Activated T-cell treated with anti-CD3 and anti-CD28 coated beads for 24 hours (primary cell): ENCODE results near the gene CCDC134.
"Not testable (repeated sequence)": the region's sequence is repeated elsewhere in the genome, so short reads cannot be mapped to it uniquely, and the experiment has no call there.

Source experiments
- DNase-seq: peaks from one replicate; pipeline ENCODE4 v3.0.0-alpha.2; 2020; ENCODE audit warnings: low read depth

Gene CCDC134

DNA sequence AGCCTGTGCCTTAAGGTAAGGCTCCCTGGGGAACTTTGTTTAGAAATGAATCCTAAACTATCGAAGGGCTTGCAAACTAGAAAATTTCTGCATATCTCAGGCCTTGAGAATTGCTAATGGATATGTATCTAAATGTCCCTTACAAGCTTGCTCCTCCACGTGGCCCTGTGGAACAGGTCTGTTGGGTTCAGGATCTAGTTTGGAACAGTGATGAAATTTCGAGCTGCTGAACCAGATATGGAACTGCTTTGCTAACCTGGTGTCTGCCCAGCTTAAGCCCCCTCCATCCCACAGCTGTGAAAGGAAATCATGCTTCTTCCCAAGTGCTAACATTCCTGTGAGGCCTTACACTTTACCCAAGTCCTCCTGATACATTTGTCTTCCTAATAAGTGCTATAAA, 44.0 kb downstream of the CCDC134 start:
- DNase-seq: no peak

DNA sequence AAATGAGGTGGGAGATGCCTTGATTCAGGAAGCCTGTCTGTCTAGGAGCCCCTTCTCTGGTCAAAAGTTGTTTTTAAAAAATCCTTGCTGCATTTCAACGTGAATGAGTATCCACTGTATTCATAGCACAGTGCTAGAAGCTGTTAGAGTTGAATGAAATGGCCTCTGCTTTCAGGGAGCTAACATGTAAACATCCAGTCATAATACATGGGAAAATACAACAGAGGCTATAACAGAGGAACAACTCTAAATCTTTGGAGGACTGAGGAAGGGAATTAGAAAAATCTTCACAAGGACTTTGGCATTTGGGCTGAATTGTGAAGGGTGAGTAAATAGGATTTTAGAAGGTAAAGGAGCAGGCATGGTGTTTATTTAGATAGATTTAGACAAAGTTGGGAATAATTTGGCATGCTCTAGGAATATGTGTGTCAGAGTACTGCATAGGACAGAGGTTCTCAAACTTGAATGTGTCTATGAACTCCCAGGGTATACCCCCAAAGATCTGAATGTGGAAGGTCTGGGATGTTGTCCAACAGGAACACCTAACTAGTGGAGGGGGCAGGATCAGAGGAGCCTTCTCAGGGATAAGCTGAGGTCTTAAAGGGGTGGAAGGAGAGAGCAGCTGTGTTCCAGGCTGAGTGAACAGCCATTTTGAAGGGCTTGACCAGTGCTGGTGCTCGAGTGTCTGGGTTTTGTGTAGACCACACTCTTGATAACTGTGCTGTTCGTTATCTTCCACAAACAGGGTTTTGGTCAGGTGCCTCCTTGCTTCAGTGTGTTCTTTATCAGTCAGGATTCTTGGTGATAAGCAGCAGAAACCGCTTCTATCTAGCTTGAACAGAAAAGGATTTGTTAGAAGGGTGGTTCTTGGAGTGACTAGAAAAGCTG, 45.1 kb downstream of the CCDC134 start:
- no peak for DNase-seq

DNA sequence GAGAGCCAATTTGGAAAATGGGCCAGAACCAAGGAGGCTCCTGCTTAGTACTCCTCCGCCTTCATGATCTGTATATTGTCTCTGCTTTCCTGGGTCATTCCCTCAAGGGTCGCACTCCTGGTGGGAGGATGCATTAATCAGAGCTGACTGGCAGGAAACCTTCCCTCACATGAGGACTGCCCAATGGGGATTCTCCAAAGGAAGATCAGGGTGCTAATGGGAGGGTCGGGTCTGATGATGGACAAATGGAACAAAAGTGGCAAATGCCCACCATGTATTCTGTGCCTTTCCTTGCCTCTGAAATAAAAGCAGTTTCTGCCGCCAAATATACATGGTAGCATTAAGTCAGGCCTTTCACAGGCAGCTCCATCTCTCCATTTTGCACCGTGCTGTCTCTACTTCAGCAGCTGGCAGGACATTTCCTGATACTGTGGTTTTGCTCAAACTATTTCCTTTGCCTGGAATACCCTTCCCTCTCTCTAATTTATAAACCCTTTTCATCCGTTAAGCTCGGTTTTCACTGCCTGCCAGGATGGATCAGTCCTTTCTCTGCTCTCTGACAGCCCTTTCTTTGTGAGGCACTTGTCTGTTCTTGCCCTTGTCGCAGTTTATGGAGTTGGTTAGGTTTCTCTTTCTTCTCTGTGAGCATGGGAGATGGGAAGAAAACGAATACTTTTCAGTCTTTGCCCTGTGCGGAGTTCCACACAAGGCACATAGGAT, 45.9 kb downstream of the CCDC134 start:
- DNase-seq: no peak

DNA sequence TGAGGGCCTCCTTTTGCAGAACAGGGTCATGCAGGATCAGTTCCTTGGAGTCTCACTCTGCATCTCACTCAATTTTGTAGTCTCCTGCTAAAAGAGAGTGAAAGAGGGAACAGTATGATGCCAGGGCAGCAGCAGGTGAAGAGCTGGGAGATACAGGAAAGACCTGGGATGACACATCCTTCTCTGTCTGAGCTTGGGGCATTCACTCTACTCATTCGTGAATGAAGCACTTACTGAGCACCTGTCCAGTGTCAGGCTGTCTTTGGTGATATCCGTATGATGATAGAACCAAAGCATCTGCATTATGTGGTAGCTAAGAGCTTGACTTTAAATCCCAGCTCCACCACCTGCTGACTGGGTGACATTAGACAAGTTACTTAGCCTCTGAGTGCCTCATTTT, 46.8 kb downstream of the CCDC134 start:
- DNase-seq: no peak

DNA sequence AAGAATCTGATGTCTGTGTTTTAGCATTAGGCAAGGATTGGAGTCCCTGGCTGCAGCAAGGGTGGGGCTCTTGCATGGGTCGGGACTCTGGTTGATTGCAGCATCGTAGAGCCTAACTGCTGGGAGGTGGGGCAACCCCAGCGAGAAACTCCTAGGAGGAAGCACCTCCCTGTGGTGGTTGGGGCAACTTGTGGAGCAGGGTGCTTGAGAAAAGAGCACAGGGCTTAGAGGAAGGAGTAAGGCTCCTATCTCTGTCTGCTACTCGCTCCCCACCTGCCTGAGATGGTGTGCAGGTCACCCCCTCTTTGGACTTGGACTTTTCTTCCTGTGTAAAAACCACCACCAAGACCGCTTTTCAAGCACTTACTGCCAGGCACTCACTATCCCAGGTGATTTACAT, 48.0 kb downstream of the CCDC134 start:
- no peak for DNase-seq

DNA sequence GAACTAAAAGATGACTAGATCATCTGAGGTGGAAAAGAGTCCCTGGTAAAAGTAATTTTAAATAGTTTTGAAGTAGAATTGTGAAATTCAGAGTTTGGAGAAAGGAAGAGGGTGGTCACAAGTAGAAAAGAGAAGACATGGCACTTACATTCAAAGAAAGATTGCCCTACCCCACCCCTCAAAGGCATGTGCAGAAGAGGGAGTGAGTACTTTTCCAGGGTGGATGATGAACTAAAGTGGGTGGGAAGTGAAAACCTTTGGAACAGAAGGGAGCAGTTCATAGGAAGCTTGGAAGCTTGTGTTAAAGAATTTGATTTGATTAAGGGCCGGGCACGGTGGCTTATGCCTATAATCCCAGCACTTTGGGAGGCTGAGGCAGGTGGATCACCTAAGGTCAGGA, 56.0 kb downstream of the CCDC134 start:
- no peak for DNase-seq

DNA sequence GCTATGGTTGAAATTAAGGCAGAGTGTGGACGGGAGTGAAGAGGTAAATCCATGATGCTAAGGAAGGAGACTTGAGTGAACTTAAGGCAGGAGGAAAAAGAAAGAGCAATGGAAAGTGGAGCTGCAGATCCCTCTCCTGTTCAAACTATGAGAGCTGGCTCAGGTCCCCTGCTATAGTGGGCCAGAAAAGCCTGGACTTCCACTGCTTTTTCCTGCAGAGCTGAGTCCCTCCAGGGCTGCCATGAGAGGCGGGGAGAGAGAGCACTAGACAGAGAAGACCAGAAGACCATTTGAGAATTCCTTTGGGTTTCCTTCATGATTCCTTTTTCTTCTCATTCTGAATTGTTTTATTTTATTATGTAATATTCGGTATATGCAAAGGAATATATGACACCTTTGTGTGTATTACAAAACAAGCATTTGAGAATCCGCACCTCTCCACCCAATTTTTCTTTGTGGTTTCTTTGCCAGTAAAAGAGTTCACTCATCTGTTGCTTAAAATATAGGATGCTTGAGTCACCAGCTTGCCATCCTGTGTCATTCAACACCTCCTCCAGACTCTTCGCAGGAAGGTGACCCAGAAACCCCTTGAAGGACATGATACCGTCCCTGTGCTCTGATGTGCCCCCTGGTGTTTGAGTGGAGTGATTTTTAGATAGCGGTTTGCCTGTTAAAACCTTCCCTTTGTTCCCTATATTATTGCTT, 56.8 kb downstream of the CCDC134 start:
- DNase-seq: peak; percentile 79

DNA sequence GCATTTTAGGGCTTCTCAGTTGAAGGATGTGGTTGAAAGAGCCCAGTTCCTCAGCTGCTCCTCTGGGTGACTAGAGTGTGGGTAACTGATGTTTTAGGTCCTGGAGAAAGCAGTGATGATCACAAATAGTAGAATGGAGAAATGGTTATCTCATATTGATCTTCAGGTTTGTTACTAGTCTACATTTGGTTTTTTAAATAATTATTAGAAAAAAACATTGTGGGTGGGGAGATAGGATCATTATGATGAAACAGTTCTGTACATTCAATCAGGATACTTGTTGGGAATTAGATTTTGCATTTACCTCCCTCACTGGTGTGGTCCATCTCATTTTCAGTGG, 57.4 kb downstream of the CCDC134 start:
- DNase-seq: no peak

DNA sequence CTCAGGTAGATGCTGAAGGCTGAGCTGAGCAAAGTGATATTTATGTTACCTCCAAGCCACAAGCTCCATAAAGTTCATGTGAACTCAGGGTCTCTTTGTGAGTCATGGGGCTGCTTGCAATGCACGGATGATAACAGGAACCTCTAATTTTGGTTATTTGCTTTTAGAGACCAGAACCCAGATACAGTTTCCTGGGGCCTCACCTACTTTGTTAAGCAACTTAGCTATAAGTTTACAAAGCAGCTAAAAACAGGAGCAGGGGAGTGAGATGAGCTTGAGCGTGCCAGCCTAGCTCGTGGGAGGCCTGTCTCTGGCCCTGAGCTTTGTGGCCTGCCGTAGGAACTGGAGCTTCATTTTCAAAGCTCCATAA, 61.7 kb downstream of the CCDC134 start:
- peak; percentile 41 for DNase-seq

DNA sequence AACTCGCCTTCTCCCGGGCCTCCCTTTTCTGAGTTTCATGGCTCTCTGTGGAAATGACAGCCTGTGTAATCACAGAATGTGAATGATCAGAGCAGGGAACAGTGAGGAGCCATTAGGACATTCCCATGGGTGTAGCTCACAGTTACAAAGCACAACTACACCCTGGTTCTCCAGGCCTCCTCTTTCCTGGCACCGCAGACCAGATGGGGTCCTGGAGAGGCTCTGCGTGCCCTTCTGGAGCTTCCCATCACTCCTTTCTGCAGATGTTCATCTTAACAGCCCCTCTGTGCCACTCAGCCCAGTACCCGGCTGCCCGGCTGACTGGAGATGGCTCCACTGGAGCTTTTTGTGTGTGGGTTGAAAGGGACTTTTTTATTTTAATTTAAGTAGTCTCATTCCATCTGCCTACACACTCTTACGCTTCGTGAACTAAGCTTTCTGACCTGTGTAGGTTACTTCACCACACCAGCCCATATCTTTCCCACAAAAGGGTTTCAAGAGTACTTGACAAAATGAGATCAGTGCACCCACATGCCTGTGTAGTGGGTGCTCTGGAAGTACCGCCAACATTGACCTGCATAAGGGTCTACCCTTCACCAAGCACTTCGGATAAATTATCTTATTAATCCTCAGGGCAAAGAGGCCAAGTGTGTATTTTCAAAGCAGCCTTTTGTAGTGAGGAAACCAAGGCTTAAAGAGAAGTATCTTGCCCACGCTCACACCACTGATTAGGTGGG, 62.2 kb downstream of the CCDC134 start:
- peak; percentile 52 for DNase-seq

DNA sequence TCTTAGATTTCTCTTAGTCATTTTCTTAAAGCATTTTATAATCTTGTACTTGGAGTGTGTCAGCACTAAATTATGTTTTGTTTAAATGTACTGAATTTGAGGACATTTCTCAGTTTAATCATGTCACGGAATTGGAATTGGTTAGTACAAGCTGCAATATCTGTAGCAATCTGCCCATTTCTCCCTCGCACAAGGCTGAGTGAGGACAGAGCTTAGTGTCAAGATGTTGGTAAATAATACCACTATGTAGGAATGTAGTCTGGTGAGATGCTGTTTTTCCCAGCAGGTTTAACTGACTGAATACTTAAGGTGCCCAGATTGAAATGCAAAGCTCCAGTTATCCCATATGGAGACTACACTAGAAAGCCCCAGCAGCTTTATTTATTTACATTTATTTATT, 63.0 kb downstream of the CCDC134 start:
- no peak for DNase-seq

DNA sequence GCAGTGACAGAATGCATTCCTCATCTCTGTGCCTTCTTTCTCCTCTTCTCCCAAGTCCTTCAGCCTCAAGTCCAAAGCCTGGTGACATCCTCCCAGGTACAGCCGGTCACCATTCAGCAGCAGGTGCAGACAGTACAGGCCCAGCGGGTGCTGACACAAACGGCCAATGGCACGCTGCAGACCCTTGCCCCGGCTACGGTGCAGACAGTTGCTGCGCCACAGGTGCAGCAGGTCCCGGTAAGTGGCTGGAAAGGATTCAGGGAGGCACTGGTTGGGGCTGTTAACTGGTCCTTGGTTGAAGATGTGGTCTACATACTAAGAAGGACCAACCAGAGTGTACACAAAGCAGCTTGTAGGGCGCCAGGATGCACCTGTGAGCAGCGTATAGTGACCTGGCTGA, 68.1 kb downstream of the CCDC134 start:
- no peak for DNase-seq

DNA sequence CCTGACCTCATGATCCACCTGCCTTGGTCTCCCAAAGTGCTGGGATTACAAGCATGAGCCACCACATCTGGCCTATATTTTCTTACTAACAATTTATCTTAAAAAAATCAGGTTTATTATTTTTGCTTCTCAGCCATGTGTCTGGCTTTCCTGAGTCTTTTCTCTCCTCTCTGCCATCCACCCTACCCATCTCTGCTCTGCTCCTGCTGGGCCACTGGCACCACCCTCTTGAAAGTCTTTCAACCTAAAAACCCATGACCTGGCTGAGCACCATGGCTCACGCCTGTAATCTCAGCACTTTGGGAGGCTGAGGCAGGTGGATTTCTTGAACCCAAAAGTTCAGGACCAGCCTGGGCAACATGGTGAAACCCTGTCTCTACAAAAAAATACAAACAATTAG, 69.6 kb downstream of the CCDC134 start:
- DNase-seq: not testable (repeated sequence)

DNA sequence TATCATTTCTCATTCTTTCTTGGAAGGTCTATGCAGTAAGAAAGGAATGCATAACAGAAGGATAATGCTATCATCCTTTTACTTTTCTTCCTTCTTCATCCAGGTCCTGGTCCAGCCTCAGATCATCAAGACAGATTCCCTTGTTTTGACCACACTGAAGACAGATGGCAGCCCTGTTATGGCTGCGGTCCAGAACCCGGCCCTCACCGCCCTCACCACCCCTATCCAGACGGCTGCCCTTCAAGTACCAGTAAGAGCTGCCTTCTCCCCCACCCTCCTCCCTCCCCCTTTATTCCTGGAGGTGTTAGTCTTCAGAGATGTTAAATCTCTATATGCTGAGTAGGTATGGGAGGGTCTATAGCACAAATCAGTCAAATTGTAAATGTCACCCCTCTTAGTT, 70.3 kb downstream of the CCDC134 start:
- DNase-seq: no peak

DNA sequence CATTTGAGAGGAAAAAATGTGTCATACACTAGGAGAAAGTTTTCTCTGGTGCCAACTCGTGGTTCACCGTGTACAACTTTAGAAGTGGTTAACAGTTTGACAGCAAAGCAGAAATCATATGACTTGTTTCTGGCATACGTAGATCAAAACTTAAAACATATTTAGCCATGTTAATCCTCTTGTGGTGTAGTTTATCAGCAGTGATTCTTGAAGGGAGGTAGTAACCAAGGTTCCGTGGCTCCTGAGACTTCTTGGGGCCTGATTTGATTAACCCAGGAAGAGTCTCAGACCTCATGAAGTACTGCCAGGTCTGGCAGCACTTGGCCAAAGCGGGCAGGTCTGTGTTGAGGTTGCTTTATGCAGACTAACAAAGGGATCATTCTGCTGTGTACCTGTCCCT, 72.9 kb downstream of the CCDC134 start:
- DNase-seq: no peak

DNA sequence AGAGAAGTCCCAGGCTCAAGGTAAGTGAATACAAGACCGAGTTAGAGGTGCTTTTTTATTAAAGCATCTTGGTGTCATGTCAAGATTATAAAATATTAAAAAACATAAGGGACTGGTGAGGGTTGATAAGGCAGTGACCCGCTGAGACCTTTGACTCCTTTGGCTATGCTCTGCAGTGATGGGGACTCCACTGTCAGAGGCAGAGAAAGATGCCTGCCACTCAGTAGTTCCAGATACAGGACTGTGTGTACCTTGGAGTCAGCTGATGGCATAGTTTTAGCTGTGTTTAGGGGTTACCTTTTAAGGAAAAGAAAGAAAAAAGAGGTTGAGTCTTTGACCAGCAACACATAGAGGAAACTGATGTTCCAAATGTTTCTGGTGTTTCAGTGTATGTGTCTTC, 73.6 kb downstream of the CCDC134 start:
- no peak for DNase-seq

DNA sequence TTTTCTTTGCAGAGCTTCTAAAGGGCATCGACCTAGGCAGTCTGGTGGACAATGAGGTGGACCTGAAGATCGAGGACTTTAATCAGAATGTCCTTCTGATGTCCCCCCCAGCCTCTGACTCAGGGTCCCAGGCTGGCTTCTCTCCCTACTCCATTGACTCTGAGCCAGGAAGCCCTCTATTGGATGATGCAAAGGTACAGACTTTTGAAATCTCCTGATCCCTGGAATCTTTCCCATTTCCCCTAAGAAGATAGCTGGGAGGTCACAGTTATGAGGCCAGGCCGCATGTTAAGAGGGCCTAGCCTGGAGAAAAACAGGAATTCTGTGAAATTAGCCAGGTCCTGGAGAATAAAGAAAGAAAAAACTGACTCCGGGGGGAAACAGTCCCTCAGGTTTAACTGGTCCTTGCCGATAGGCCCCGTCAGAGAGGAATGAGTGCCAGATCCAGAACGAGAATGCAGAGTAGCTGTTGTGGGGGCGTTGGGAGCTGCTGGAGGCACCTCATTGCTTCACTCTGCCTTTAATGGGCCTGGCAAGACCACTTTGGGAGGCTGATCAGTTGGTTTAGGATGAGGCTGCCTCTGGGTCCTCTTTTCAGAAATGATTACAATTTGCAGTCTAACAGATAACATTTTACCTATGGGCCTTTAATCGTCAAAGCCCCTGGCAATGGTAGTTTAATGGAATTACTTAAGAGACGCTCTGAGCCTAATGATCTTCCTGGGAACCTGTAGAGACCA, 75.2 kb downstream of the CCDC134 start:
- no peak for DNase-seq
